ENCODE results near the gene YY1.

DNA sequence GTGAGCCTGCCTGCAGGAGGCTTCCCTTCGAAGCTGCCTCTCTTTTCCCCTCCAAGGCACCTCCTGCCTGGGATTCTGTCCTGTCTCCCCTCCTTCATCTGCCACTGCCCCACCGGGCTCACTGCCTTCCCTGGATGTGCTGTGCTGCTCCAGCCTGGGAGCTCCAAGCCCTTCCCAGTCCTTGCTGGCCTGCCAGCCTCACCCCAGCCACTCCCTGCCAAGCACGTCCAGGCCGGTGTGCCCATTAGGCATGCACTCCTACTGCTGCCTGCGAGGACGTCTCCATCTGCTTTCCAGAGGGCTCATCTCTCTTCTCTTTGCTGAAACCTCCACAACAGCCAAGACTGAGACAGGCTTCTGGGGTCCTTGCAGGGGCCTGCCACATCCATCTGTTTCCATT is 75.8 kb downstream of the YY1 start:
- TF ChIP-seq, protein P1, sequence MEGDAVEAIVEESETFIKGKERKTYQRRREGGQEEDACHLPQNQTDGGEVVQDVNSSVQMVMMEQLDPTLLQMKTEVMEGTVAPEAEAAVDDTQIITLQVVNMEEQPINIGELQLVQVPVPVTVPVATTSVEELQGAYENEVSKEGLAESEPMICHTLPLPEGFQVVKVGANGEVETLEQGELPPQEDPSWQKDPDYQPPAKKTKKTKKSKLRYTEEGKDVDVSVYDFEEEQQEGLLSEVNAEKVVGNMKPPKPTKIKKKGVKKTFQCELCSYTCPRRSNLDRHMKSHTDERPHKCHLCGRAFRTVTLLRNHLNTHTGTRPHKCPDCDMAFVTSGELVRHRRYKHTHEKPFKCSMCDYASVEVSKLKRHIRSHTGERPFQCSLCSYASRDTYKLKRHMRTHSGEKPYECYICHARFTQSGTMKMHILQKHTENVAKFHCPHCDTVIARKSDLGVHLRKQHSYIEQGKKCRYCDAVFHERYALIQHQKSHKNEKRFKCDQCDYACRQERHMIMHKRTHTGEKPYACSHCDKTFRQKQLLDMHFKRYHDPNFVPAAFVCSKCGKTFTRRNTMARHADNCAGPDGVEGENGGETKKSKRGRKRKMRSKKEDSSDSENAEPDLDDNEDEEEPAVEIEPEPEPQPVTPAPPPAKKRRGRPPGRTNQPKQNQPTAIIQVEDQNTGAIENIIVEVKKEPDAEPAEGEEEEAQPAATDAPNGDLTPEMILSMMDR (conservative IDR thresholded peaks at IDR 0.05; ENCODE audit: low read depth, low read length), result no peak
- TF ChIP-seq EZH2 (IDR thresholded peaks at IDR 0.05; ENCODE audit: borderline replicate concordance, low read depth, low read length, poor library complexity, severe bottlenecking), result no peak
